Esophagus squamous epithelium (tissue), 5 donors: ENCODE results near the gene FBXO31. TPM values are rescaled to one million over a fixed set of nuclear protein-coding genes. Genes with fewer than 3 reads are reported as not detected.

ENCODE experiments used
- DNase-seq: peaks from one replicate; lab custom pipeline; 2025; lab: John Stamatoyannopoulos, UW
- H3K27ac ChIP-seq, 4 donors: fragments of 200-600 bp; sonication (generic); one replicate each; pipeline ENCODE4 v1.5.1; 2016 to 2019; ENCODE audit warnings: mild to moderate bottlenecking in 1 of 4
- H3K27me3 ChIP-seq, 4 donors: fragments of 200-600 bp; sonication (generic); 1 replicate in 3 of 4; 2 replicates in 1 of 4; pipeline versions ENCODE4 v1.5.1 to v1.6.0; 2017 to 2021; ENCODE audit warnings: antibody characterized with exemption in 1 of 4
- H3K36me3 ChIP-seq, 3 donors: fragments of 200-600 bp; sonication (generic); one replicate each; pipeline ENCODE4 v1.5.1; 2016 to 2019
- H3K4me1 ChIP-seq, 3 donors: fragments of 200-600 bp; sonication (generic); one replicate each; pipeline ENCODE4 v1.5.1; 2017 to 2019
- H3K4me3 ChIP-seq, 4 donors: fragments of 200-600 bp; sonication (generic); 1 replicate in 3 of 4; 2 replicates in 1 of 4; pipeline ENCODE4 v1.5.1; 2016 to 2019; ENCODE audit warnings: mild to moderate bottlenecking in 2 of 4, moderate library complexity in 1 of 4
- H3K9me3 ChIP-seq, 3 donors: fragments of 200-600 bp; sonication (generic); one replicate each; pipeline ENCODE4 v1.5.1; 2016 to 2019
- POLR2A ChIP-seq, 4 donors: fragments of 450-650 bp; IDR thresholded peaks; one replicate each; pipeline ENCODE4 v1.6.1; 2017; ENCODE audit warnings: antibody characterized with exemption in 4 of 4, mild to moderate bottlenecking in 4 of 4, moderate library complexity in 3 of 4
- WGBS, 2 donors: methylation state at CpG; one replicate each; pipeline ENCODE4 v1.1.5; 2018; 5-methylcytosine and 5-hydroxymethylcytosine counted together
- intact Hi-C: fragments of 100-400 bp; cut with DNase I; formaldehyde crosslinking; loops from one replicate; pipeline ENCODE4 v1.15.0; 2022
- total RNA-seq, 4 donors: library from RNA; depleted of rRNA; stranded (reverse); fragments of >200 nt; gene quantifications; one replicate each; pipeline ENCODE4 v1.1.0, GENCODE V29; 2016
- TF ChIP-seq, protein P1 (sequence below), 6 experiments: fragments of 450-650 bp in 4 of 6; fragments of 200-600 bp in 2 of 6; sonication (generic) in 2 of 6; IDR thresholded peaks; one replicate each; pipeline ENCODE4 v1.5.1; 2016 to 2019; ENCODE audit warnings: antibody characterized with exemption in 6 of 6, mild to moderate bottlenecking in 4 of 6, moderate library complexity in 4 of 6
- donor health status: DM: yes; HTN: yes; CAD: no.

FBXO31 gene
- total RNA-seq, 4 donors from 2014 or later: 18.3 to 43.7 (median 21.2) TPM

DNA sequence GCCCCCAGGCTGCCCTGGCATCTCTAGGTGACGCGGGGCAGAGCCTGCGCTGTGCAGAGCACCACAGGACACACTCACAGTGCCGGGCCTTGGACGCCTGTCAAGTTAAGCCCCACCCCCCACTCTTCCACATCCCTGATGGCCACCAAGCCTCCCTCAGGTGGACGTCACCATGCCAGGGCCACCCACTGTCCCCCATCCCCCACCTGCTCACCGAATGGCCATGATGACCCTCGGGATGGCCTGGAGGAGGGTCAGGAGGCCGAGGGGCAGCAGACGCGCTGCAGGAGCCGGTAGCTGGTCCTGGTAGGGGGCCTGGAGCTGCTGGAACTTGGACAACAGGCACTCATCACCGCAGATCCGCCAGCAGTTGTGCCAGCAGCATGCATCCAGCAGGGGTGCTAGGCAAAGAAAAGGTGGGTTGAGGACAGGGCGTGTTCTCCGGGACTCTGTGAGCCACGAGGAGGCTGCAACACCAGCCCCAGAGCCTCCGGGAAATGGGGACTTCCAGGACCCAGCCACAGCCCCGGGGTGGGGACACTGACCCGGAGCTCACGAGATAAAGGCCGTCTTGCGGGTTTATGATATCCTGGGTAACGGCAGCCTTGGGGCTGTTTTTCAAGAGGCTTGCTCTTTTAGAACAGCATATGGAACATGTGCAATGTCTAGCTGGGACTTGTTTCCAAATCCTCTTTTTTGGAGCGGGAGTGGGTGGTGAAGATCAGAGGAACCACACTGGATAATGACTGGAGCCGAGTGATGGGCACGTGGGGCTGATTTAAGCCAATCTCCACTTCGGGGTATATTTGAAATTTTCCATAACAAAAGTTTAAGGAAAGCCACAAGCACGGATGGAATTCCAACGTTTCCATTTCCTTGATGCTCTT is 77.8 kb downstream of the FBXO31 start:
- no peak for TF ChIP-seq POLR2A (IDR thresholded peaks at IDR 0.05)
- TF ChIP-seq, protein P1, sequence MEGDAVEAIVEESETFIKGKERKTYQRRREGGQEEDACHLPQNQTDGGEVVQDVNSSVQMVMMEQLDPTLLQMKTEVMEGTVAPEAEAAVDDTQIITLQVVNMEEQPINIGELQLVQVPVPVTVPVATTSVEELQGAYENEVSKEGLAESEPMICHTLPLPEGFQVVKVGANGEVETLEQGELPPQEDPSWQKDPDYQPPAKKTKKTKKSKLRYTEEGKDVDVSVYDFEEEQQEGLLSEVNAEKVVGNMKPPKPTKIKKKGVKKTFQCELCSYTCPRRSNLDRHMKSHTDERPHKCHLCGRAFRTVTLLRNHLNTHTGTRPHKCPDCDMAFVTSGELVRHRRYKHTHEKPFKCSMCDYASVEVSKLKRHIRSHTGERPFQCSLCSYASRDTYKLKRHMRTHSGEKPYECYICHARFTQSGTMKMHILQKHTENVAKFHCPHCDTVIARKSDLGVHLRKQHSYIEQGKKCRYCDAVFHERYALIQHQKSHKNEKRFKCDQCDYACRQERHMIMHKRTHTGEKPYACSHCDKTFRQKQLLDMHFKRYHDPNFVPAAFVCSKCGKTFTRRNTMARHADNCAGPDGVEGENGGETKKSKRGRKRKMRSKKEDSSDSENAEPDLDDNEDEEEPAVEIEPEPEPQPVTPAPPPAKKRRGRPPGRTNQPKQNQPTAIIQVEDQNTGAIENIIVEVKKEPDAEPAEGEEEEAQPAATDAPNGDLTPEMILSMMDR (IDR thresholded peaks at IDR 0.05): peak in 1 of 6 experiments; percentile 49
- H3K4me1 ChIP-seq: peaks cover 0 to 8% (median 4%) of the 10 kb centered on the region in 3 donors
- H3K9me3 ChIP-seq: peaks cover 0 to 9% (median 0%) of the 10 kb centered on the region in 3 donors
- no peak overlapping the region for H3K27ac ChIP-seq
- H3K27me3 ChIP-seq: no peaks in the 10 kb centered on the region
- H3K4me3 ChIP-seq: peak overlapping the region in 1 of 4 donors; percentile 38
- DNase-seq: no peak
- WGBS, 2 donors: 41 to 45% methylated on average over 20 to 23 of the region's 30 CpGs
- no peaks in the 10 kb centered on the region for H3K36me3 ChIP-seq
- intact Hi-C loops: no loop called here

DNA sequence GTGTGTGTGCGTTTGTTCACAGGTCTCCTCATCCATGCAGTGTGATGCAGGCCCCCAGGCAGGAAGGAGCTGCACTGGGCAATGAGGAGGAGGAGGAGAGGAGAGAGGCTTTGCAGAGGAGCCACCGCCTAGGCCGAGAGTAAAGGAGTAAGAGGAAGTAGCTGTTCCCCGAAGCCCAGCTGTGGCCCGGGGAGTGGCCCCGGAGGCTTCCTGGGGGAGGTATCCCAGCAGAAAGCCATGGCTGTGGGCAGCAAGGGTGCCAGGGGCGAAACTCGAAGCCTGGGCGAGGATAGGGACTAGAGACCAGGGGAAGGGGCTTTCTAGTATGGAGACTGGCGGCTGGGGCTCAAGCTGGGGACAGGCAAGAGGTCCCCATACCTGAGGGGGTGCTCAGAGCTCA is 78.6 kb downstream of the FBXO31 start:
- Histone ChIP-seq H3K4me3 (no peak overlapping the region), H3K36me3 (no peaks in the 10 kb centered on the region), H3K27me3 (no peaks in the 10 kb centered on the region), H3K9me3 (peaks cover 0 to 9% (median 0%) of the 10 kb centered on the region in 3 donors), H3K4me1 (peaks cover 0 to 8% (median 4%) of the 10 kb centered on the region in 3 donors), H3K27ac (no peak overlapping the region)
- intact Hi-C loops: no loop called here
- no peak for DNase-seq
- no peak for TF ChIP-seq POLR2A (IDR thresholded peaks at IDR 0.05)
- TF ChIP-seq, protein P1 (IDR thresholded peaks at IDR 0.05): no peak
- 30 to 54% methylated on average over 6 to 8 of the region's 10 CpGs for WGBS, 2 donors

DNA sequence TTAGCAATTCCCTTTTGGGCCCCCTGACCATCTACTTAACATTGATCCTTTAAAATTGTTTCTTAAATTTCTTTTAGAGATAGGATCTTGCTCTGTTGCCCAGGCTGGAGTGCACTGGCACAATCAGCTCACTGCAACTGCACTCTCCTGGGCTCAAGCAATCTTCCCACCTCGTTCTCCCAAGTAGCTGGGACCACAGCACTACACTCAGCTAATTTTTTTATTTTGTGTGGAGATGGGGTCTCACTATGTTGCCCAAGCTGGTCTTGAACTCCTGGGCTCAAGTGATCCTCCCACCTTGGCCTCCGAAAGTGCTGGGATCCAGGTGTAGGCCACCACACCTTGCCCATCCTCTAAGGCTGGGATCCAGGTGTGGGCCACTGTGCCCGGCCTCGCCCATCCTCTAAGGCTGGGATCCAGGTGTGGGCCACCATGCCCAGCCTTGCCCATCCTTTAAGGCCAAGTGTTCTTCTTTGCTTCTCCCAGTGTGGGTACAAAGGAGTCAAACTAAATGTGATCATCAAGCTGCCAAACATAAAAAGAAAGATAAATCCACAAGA is 79.5 kb downstream of the FBXO31 start:
- H3K4me3 ChIP-seq: no peak overlapping the region
- peaks cover 0 to 9% (median 0%) of the 10 kb centered on the region in 3 donors for H3K9me3 ChIP-seq
- peaks cover 0 to 8% (median 4%) of the 10 kb centered on the region in 3 donors for H3K4me1 ChIP-seq
- no peak for TF ChIP-seq POLR2A (IDR thresholded peaks at IDR 0.05)
- TF ChIP-seq, protein P1 (IDR thresholded peaks at IDR 0.05): no peak
- no peak for DNase-seq
- no peaks in the 10 kb centered on the region for H3K27me3 ChIP-seq
- no peak overlapping the region for H3K27ac ChIP-seq
- no peaks in the 10 kb centered on the region for H3K36me3 ChIP-seq
- WGBS, 2 donors: 76% methylated on average over 4 of the region's 4 CpGs; no CpG with 5 or more reads in 1 of the 2 donors
- intact Hi-C loops: no loop called here

DNA sequence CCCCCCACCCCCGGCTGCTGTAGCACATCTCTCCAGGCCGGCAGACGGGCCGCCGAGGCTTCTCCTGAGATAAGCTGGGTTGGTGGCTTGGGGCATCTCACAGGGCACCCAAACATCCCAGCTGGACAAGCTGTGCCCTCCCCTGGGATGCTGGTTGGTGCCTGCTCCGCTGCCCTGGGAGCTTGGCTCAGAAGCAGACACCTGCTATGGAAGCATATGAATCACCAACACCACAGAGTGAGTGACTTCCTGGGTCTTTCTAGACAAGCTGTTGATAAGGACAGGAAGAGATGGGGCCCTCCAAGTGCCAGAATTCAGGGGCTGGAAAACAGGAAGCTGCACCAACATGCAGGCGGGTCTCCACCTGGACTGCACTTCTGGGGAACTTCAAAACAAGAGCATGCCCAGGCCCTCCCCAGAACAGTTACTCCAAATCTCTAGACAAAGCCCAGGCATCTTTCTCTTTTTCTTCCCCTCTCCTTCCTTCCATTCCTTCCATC is 80.1 kb downstream of the FBXO31 start:
- no peak for DNase-seq
- intact Hi-C loops: no loop called here
- H3K4me3 ChIP-seq: no peak overlapping the region
- peaks cover 0 to 8% (median 4%) of the 10 kb centered on the region in 3 donors for H3K4me1 ChIP-seq
- peaks cover 0 to 5% (median 0%) of the 10 kb centered on the region in 3 donors for H3K9me3 ChIP-seq
- H3K27ac ChIP-seq: no peak overlapping the region
- WGBS, 2 donors: 60 to 75% methylated on average over 1 to 2 of the region's 7 CpGs
- TF ChIP-seq, protein P1 (IDR thresholded peaks at IDR 0.05): no peak
- TF ChIP-seq POLR2A (IDR thresholded peaks at IDR 0.05): no peak
- H3K27me3 ChIP-seq: no peaks in the 10 kb centered on the region
- no peaks in the 10 kb centered on the region for H3K36me3 ChIP-seq
